ENCODE data around the gene AMH. TPM values are rescaled to one million over a fixed set of nuclear protein-coding genes. Genes with fewer than 3 reads are reported as not detected.

Gene AMH
- total and polyA plus RNA-seq, 4 donors: 0.73 to 3.5 (median 1.8) TPM

- 88 to 91% methylated on average over 21 of the region's 21 CpGs for WGBS, 2 donors
- no peak for DNase-seq
- peaks cover 7 to 65% (median 8%) of the 10 kb centered on the region in 4 donors for H3K36me3 ChIP-seq (ENCODE audit: control insufficient read depth in 4 of 4, insufficient read depth in 4 of 4, low read length in 4 of 4)
These were observed 17.4 kb upstream of the AMH start for GRCh38 chr19:2231621-2232221.

GRCh38 chr19:2232286-2233151 is 16.6 kb upstream of the AMH start:
- Histone ChIP-seq H3K27ac (ENCODE audit: low read depth in 1 of 2, low read length in 1 of 2) (no peak overlapping the region), H3K9ac (ENCODE audit: insufficient read depth in 1 of 2, low read length in 2 of 2) (no peak overlapping the region), H3K4me3 (no peak overlapping the region), H3K9me3 (ENCODE audit: control insufficient read depth in 4 of 4, insufficient read depth in 3 of 4, low read length in 3 of 4) (no peaks in the 10 kb centered on the region), H3K36me3 (ENCODE audit: control insufficient read depth in 4 of 4, insufficient read depth in 4 of 4, low read length in 4 of 4) (peaks cover 3 to 57% (median 8%) of the 10 kb centered on the region in 4 donors), H3K27me3 (ENCODE audit: control insufficient read depth in 3 of 3, insufficient read depth in 3 of 3, low read length in 2 of 3) (no peaks in the 10 kb centered on the region), H3K4me1 (ENCODE audit: control insufficient read depth in 5 of 5, insufficient read depth in 5 of 5, low read length in 5 of 5) (peaks cover 3 to 20% (median 6%) of the 10 kb centered on the region in 5 donors)
- ATAC-seq (ENCODE audit: insufficient read depth, low FRiP score) (no peak), DNase-seq (no peak)
- whole genome bisulfite sequencing, 2 donors: 83 to 86% methylated on average over 30 of the region's 30 CpGs
- TF ChIP-seq CTCF (IDR thresholded peaks at IDR 0.05; ENCODE audit: control extremely low read depth, extremely low read depth): no peak

More at GRCh38 chr19:2231621-2232221, 17.4 kb upstream of the AMH start:
- Histone ChIP-seq H3K9me3 (ENCODE audit: control insufficient read depth in 4 of 4, insufficient read depth in 3 of 4, low read length in 3 of 4) (no peaks in the 10 kb centered on the region), H3K4me3 (no peak overlapping the region), H3K9ac (ENCODE audit: insufficient read depth in 1 of 2, low read length in 2 of 2) (no peak overlapping the region), H3K4me1 (ENCODE audit: control insufficient read depth in 5 of 5, insufficient read depth in 5 of 5, low read length in 5 of 5) (peaks cover 0 to 14% (median 4%) of the 10 kb centered on the region in 5 donors), H3K27me3 (ENCODE audit: control insufficient read depth in 3 of 3, insufficient read depth in 3 of 3, low read length in 2 of 3) (no peaks in the 10 kb centered on the region), H3K27ac (ENCODE audit: low read depth in 1 of 2, low read length in 1 of 2) (no peak overlapping the region)
- ATAC-seq (ENCODE audit: insufficient read depth, low FRiP score): no peak
- TF ChIP-seq CTCF (IDR thresholded peaks at IDR 0.05; ENCODE audit: control extremely low read depth, extremely low read depth): no peak

- TF ChIP-seq CTCF (IDR thresholded peaks at IDR 0.05; ENCODE audit: control extremely low read depth, extremely low read depth): no peak
- Histone ChIP-seq H3K27ac (ENCODE audit: low read depth in 1 of 2, low read length in 1 of 2) (no peak overlapping the region), H3K27me3 (ENCODE audit: control insufficient read depth in 3 of 3, insufficient read depth in 3 of 3, low read length in 2 of 3) (no peaks in the 10 kb centered on the region), H3K9ac (ENCODE audit: insufficient read depth in 1 of 2, low read length in 2 of 2) (no peak overlapping the region), H3K4me1 (ENCODE audit: control insufficient read depth in 5 of 5, insufficient read depth in 5 of 5, low read length in 5 of 5) (peaks cover 10 to 24% (median 15%) of the 10 kb centered on the region in 5 donors), H3K9me3 (ENCODE audit: control insufficient read depth in 4 of 4, insufficient read depth in 3 of 4, low read length in 3 of 4) (no peaks in the 10 kb centered on the region), H3K36me3 (ENCODE audit: control insufficient read depth in 4 of 4, insufficient read depth in 4 of 4, low read length in 4 of 4) (peaks cover 3 to 46% (median 7%) of the 10 kb centered on the region in 4 donors), H3K4me3 (no peak overlapping the region)
- DNase-seq (no peak), ATAC-seq (ENCODE audit: insufficient read depth, low FRiP score) (no peak)
- WGBS, 2 donors: 90 to 92% methylated on average over 25 of the region's 25 CpGs
These were observed 15.4 kb upstream of the AMH start for GRCh38 chr19:2233601-2234280.

All from lung (tissue), 12 donors.